A673 (cell line): ENCODE measurements around the gene CYBB.

Experiments
- EZH2 ChIP-seq: fragments of 200-600 bp; sonication (generic); IDR thresholded peaks from 2 replicates; pipeline ENCODE4 v1.6.1; 2017; ENCODE audit warnings: borderline replicate concordance, low read depth, mild to moderate bottlenecking, mixed read lengths, antibody characterized with exemption, low read length; ENCODE audit not compliant: poor library complexity, severe bottlenecking
- TF ChIP-seq, protein P1 (sequence below): fragments of 300-800, 200-600 bp; sonication (generic); conservative IDR thresholded peaks from 2 replicates; pipeline ENCODE4 v1.5.1; 2017; ENCODE audit warnings: low read depth, mild to moderate bottlenecking, antibody characterized with exemption, low read length, moderate library complexity, mixed read lengths

GRCh38 chrX:37834937-37835336 lies 55.1 kb downstream of the CYBB start:
- TF ChIP-seq EZH2, result no peak
- TF ChIP-seq, protein P1, sequence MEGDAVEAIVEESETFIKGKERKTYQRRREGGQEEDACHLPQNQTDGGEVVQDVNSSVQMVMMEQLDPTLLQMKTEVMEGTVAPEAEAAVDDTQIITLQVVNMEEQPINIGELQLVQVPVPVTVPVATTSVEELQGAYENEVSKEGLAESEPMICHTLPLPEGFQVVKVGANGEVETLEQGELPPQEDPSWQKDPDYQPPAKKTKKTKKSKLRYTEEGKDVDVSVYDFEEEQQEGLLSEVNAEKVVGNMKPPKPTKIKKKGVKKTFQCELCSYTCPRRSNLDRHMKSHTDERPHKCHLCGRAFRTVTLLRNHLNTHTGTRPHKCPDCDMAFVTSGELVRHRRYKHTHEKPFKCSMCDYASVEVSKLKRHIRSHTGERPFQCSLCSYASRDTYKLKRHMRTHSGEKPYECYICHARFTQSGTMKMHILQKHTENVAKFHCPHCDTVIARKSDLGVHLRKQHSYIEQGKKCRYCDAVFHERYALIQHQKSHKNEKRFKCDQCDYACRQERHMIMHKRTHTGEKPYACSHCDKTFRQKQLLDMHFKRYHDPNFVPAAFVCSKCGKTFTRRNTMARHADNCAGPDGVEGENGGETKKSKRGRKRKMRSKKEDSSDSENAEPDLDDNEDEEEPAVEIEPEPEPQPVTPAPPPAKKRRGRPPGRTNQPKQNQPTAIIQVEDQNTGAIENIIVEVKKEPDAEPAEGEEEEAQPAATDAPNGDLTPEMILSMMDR, result no peak
